ENCODE data around the gene RAI1. TPM values are rescaled to one million over a fixed set of nuclear protein-coding genes. Genes with fewer than 3 reads are reported as not detected.

Gene RAI1
- total RNA-seq, 3 donors from 2014 or later = 12.9 to 29.2 (median 17.0) TPM

GRCh38 chr17:17749025-17749772, 67.9 kb downstream of the RAI1 start:
- peaks cover 15% of the 10 kb centered on the region for H3K4me1 ChIP-seq (ENCODE audit: low read depth)
- H3K9me3 ChIP-seq = no peaks in the 10 kb centered on the region
- no peaks in the 10 kb centered on the region for H3K36me3 ChIP-seq (ENCODE audit: low read depth)
- intact Hi-C loops (cut with DNase I, micrococcal nuclease) = no loop called here
- no peak for TF ChIP-seq CTCF (IDR thresholded peaks at IDR 0.05)
- DNase-seq (no peak), ATAC-seq (no peak)
- H3K4me3 ChIP-seq = no peak overlapping the region

- TF ChIP-seq CTCF (IDR thresholded peaks at IDR 0.05) = no peak
- Histone ChIP-seq H3K4me1 (ENCODE audit: low read depth) (peaks cover 15% of the 10 kb centered on the region), H3K36me3 (ENCODE audit: low read depth) (no peaks in the 10 kb centered on the region), H3K9me3 (no peaks in the 10 kb centered on the region), H3K4me3 (no peak overlapping the region)
- ATAC-seq (no peak), DNase-seq (peak in 1 of 3 donors; percentile 65)
- intact Hi-C loops (cut with DNase I, micrococcal nuclease) = no loop called here
These were observed 68.7 kb downstream of the RAI1 start for GRCh38 chr17:17749921-17750320.

DNA sequence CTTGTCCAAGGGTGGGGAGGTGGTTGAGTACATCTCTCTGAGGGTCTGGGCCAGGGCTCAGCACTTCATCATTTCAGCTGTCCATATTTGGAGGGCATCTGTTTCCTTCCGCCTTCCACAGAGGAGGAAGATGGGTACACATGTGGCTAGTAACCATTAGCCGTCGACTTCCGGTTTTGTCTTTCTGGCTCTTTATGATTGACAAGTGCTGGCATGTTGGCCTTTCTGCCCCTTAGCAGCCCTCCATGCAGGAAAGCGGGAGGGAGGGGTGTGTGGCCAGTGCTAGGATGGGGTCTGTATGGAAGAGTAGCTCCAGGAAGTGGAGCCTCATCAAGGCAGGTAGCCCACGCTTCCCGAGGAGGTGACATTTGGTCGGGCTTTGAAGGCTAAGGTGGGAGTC, 69.6 kb downstream of the RAI1 start:
- Histone ChIP-seq H3K36me3 (ENCODE audit: low read depth) (no peaks in the 10 kb centered on the region), H3K4me1 (ENCODE audit: low read depth) (peaks cover 15% of the 10 kb centered on the region), H3K9me3 (no peaks in the 10 kb centered on the region), H3K4me3 (no peak overlapping the region)
- DNase-seq (peak in 1 of 3 donors; percentile 44), ATAC-seq (no peak)
- intact Hi-C loops (cut with DNase I, micrococcal nuclease) = no loop called here
- no peak for TF ChIP-seq CTCF (IDR thresholded peaks at IDR 0.05)

GRCh38 chr17:17751489-17752088, 70.3 kb downstream of the RAI1 start:
- intact Hi-C loops (cut with DNase I, micrococcal nuclease) = no loop called here
- ATAC-seq (peak; percentile 2), DNase-seq (no peak)
- Histone ChIP-seq H3K9me3 (no peaks in the 10 kb centered on the region), H3K36me3 (ENCODE audit: low read depth) (no peaks in the 10 kb centered on the region), H3K4me1 (ENCODE audit: low read depth) (peaks cover 15% of the 10 kb centered on the region), H3K4me3 (peak overlapping the region; percentile 14)
- TF ChIP-seq CTCF (IDR thresholded peaks at IDR 0.05) = no peak

- Histone ChIP-seq H3K4me3 (peak overlapping the region; percentile 14), H3K4me1 (ENCODE audit: low read depth) (peaks cover 19% of the 10 kb centered on the region), H3K9me3 (no peaks in the 10 kb centered on the region), H3K36me3 (ENCODE audit: low read depth) (no peaks in the 10 kb centered on the region)
- intact Hi-C loops (cut with DNase I, micrococcal nuclease) = no loop called here
- ATAC-seq = peak; percentile 97
- DNase-seq = peak; percentile 97 to 99 (median 98)
- TF ChIP-seq CTCF (IDR thresholded peaks at IDR 0.05) = no peak
These were observed 71.0 kb downstream of the RAI1 start for GRCh38 chr17:17752089-17752820.
